ENCODE measurements around the gene SH3TC1.

DNA sequence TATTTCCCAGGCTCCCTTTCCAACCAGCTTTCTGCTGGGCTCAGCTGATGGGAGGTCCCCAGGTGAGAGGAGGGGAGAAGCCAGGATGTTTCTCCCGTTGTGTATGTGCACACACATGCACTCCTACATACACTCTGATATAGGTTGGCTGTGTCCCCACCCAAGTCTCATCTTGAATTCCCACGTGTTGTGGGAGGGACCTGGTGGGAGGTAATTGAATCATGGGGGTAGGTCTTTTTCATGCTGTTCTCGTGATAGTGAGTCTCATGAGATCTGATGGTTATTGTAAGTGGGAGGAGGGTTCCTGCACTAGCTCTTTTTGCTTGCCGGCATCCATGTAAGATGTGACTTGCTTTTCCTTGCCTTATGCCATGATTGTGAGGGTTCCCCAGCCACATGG is 58.8 kb downstream of the SH3TC1 start:
- TF ChIP-seq, protein P1, sequence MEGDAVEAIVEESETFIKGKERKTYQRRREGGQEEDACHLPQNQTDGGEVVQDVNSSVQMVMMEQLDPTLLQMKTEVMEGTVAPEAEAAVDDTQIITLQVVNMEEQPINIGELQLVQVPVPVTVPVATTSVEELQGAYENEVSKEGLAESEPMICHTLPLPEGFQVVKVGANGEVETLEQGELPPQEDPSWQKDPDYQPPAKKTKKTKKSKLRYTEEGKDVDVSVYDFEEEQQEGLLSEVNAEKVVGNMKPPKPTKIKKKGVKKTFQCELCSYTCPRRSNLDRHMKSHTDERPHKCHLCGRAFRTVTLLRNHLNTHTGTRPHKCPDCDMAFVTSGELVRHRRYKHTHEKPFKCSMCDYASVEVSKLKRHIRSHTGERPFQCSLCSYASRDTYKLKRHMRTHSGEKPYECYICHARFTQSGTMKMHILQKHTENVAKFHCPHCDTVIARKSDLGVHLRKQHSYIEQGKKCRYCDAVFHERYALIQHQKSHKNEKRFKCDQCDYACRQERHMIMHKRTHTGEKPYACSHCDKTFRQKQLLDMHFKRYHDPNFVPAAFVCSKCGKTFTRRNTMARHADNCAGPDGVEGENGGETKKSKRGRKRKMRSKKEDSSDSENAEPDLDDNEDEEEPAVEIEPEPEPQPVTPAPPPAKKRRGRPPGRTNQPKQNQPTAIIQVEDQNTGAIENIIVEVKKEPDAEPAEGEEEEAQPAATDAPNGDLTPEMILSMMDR (IDR thresholded peaks at IDR 0.05; ENCODE audit: low read depth, low read length) = no peak
- TF ChIP-seq EZH2phosphoT487 (IDR thresholded peaks at IDR 0.05; ENCODE audit: low read depth) = no peak
